Astrocyte of the spinal cord (primary cell): ENCODE data around the gene FANCM.
"Not testable (repeated sequence)": the region's sequence is repeated elsewhere in the genome, so short reads cannot be mapped to it uniquely, and the experiment has no call there.

ENCODE experiments used
- DNase-seq: peaks from one replicate; pipeline ENCODE4 v3.0.0; 2011; ENCODE audit warnings: low read depth, low spot score
- H3K4me3 ChIP-seq: 2 replicates; pipeline ENCODE4 v1.5.1; 2011; ENCODE audit warnings: low read depth, mild to moderate bottlenecking, low read length, moderate library complexity
- CTCF ChIP-seq: IDR thresholded peaks from 2 replicates; pipeline ENCODE4 v1.5.1; 2012; ENCODE audit warnings: low read depth, mild to moderate bottlenecking, low read length, inconsistent platforms
- in situ Hi-C: cut with HindIII; loops from 2 replicates; pipeline ENCODE4 v1.10.0; 2017; ENCODE audit warnings: low sequenced_read_pairs

Gene FANCM

GRCh38 chr14:45140661-45141187, 5.0 kb downstream of the FANCM start:
- TF ChIP-seq CTCF: no peak
- no peak for DNase-seq
- H3K4me3 ChIP-seq: no peak overlapping the region
- in situ Hi-C loops: no loop called here

GRCh38 chr14:45142083-45142482, 6.4 kb downstream of the FANCM start:
- not testable (repeated sequence) for DNase-seq

GRCh38 chr14:45144658-45145057, 8.9 kb downstream of the FANCM start:
- DNase-seq: no peak
- in situ Hi-C loops: no loop called here
- no peak overlapping the region for H3K4me3 ChIP-seq
- TF ChIP-seq CTCF: no peak

More at GRCh38 chr14:45142083-45142482, 6.4 kb downstream of the FANCM start:
- in situ Hi-C loops, H3K4me3 ChIP-seq: not testable (repeated sequence)

GRCh38 chr14:45145214-45145613, 9.5 kb downstream of the FANCM start:
- in situ Hi-C loops: no loop called here
- DNase-seq: no peak
- no peak overlapping the region for H3K4me3 ChIP-seq
- TF ChIP-seq CTCF: no peak

GRCh38 chr14:45149602-45150001, 13.9 kb downstream of the FANCM start:
- no peak overlapping the region for H3K4me3 ChIP-seq
- TF ChIP-seq CTCF: no peak
- no peak for DNase-seq
- in situ Hi-C loops: no loop called here

- no peak for DNase-seq
- in situ Hi-C loops: no loop called here
- TF ChIP-seq CTCF: no peak
- no peak overlapping the region for H3K4me3 ChIP-seq
These were observed 14.7 kb downstream of the FANCM start for GRCh38 chr14:45150386-45150890.

- in situ Hi-C loops: no loop called here
- DNase-seq: no peak
- TF ChIP-seq CTCF: peak; percentile 2
- no peak overlapping the region for H3K4me3 ChIP-seq
These were observed 20.3 kb downstream of the FANCM start for GRCh38 chr14:45156067-45156466.
